ENCODE measurements around the gene SETBP1.

Gene SETBP1

DNA sequence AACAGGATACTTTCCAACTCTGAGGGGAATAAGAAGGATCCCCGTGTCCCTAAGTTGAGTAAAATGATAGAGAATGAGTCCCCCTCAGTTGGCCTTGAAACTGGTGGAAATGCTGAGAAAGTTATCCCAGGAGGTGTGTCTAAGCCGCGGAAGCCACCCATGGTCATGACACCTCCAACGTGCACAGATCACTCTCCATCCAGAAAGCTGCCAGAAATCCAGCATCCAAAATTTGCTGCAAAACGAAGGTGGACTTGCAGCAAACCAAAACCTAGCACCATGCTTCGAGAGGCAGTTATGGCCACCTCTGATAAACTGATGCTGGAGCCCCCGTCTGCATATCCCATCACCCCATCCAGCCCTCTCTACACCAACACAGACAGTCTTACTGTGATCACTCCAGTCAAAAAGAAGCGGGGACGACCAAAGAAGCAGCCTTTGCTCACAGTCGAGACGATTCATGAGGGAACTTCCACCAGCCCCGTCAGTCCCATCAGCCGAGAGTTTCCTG is 270.1 kb downstream of the SETBP1 start:
- DNase-seq, result no peak

DNA sequence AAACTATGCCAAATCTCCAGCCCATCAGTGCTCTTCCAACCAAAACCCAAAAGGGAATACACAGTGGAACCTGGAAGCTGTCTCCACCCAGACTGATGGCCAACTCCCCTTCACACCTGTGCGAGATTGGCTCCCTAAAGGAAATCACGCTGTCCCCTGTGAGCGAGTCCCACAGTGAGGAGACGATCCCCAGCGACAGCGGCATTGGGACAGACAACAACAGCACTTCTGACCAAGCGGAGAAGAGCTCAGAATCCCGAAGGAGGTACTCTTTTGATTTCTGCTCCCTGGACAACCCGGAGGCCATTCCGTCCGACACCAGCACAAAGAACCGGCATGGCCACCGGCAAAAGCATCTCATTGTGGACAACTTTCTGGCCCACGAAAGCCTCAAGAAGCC is 271.1 kb downstream of the SETBP1 start:
- no peak for DNase-seq

DNA sequence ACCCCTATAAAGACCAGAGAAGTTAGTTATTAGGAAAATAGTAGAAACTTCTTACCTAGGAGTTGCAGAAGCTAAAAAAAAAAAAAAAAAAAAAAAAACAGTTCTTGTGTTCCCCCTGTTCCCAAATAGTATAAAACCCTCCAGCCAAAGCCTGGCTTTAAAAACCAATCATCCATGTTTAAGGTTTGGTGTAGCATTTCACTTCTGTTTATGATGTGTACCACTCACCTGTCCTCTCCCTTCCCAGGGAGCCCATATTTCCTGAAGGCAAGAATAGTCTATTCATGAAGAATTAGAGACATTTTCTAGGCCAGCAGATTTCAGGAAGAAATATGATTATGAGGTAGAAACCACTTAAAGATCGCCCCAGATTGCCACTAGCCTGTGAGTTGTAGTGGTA is 273.6 kb downstream of the SETBP1 start:
- DNase-seq, result no peak

- DNase-seq, result no peak
Measured at GRCh38 chr18:44955825-44956224, 275.1 kb downstream of the SETBP1 start.

DNA sequence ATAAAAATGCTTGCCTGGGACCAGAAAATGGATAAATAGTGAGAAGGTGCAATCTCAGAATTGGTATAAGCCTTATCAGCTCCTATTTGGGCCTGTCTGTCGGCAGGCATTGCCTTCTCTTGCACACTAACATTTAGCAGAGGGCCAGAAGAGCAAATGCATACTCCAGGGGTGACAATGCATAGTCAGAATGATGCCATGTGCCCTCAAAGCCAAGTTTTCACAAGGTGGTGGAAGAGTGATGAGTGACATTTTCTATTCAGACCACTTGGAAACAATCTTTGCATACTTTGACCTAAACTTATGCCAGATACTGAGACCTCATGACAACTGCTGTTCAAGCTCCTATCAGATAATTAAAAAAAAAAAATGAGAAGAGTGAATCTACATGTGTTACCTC is 276.3 kb downstream of the SETBP1 start:
- DNase-seq, result no peak

DNA sequence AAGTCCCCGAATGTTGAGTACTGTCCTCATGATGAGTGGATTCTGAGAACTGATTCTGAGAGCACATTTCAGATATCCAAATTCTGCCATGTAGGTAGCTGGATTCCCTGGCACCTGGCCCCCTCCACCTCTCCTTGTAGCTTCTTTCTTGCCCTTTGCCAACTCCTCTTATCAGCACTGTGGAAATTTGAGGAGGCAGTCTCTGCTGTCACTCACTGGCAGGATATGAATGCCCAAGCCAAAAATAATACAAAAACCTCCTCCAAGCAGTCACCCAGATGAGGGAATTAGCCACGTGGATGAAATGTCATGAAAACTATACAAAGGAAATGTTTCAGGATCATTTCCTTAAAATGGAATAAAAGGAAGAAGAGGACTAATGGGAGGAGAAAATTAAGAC is 276.8 kb downstream of the SETBP1 start:
- DNase-seq, result no peak

GRCh38 chr18:44958040-44958439 is 277.4 kb downstream of the SETBP1 start:
- no peak for DNase-seq

- no peak for DNase-seq
Measured at GRCh38 chr18:44958455-44958854, 277.8 kb downstream of the SETBP1 start.

GRCh38 chr18:44959013-44959412 is 278.3 kb downstream of the SETBP1 start:
- no peak for DNase-seq

DNA sequence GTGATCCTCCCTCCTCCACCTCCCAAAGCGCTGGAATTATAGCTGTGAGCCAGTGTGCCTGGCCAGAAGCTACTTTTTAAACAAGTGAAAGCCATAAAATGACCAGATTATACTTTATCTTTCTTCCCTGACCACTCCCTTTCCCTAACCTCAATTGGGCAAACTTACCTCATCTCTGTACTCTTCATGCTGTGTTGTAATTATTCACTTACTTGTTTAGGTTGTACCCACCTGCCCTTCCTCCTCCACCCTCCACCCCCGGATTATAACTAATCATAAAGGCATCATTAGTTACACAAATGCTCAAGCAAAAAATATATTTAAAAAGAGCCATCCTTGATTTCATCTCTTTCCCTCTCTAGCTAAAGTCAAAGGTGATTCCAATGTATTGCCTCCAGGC is 279.9 kb downstream of the SETBP1 start:
- no peak for DNase-seq

- DNase-seq, result no peak
Measured at GRCh38 chr18:44961288-44961995, 280.8 kb downstream of the SETBP1 start.

DNA sequence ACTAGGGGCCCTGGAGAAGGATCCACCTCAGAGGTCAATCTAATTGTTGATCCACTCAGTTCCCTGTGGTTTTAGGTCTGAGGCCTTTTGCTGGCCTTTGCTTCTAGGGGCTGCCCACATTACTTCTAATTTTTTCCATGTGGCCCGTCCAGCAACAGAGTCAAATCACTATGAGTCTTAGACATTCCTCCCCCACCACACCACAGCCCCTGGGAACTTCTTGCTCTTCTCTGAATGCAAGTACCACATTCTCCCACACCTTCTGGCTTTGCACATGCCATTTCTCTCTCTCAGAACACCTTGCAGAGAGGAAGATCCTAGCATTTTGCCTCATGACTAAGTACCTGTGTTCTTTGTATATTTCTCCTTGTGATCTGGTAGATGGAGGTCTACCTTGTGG is 286.9 kb downstream of the SETBP1 start:
- no peak for DNase-seq

DNA sequence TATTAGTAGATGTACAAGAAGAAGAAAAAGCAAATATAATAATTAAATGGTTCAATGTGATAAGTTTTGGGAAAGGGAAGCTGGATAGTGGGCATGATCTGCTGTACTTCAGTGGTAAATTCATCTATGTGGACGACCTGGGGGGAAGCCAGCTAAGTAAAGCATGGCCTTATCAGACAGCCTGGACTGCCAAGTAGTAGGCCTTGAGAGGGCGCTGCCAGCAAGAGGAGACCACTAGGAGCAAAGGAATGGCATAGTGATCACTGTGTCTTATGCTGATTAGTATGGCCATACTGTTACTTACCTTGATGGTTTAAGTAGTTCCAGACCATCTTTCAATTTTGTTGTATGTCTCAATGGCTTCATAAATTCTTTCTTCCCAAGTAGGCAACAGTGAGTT is 287.6 kb downstream of the SETBP1 start:
- no peak for DNase-seq

GRCh38 chr18:44969214-44969795 is 288.6 kb downstream of the SETBP1 start:
- no peak for DNase-seq

- no peak for DNase-seq
Measured at GRCh38 chr18:44973282-44973681, 292.6 kb downstream of the SETBP1 start.

DNA sequence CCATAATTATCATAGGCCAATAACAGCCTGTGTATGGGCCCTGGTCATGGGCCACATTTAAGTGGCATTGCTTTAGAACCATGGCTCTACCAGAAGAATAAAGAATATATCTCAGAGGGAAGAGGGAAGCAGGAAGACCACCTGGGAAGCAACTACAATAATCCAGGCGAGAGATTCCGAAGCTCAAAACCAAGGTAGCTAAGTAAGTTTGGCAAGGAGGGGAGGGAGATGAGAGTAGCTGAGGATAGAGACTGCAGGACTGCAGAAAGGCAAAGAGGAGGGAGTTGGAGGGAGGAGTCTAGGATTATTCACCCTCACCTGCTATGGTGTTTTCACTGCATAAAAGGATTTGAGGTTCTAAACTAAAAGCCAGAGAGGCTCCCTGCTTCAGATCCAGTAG is 293.5 kb downstream of the SETBP1 start:
- no peak for DNase-seq

DNA sequence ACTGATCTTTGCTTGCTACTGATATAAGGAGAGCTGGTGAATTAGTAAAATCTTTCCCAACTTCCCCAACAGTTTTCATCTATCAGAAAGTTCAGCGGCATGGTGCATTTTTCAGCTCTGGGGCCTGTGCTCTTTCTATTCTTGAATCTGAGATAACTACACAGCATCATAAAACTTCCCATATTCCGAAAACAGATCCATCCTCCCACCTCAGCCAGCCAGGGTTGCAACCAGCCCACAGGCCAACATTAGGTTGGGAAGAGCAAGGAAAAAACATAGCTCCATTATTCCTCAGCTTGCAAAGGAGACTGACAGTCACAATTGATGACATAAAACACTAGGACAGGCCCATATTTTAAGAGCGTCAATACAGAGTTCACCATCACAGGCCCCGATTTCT is 297.2 kb downstream of the SETBP1 start:
- no peak for DNase-seq

DNA sequence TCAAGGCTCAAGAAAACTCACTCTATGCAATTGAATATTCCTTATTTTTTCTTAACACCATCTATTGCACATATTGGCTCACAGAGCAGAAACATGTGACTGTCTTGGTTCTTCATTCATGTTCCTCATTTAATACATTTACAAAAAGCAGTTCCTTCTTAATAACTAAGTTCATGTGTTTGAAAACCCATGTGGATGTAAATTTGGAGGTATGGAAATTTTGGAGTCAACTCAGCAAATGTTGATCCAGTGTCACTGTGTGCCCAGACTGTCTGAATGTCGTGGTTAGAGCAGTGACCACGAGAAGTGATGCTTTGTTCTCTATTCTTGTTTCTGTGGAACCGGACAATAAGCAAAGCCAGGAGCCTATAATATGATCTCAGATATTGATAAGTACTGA is 299.1 kb downstream of the SETBP1 start:
- no peak for DNase-seq

- DNase-seq, result no peak
Measured at GRCh38 chr18:44981121-44981520, 300.4 kb downstream of the SETBP1 start.

- DNase-seq, result no peak
Measured at GRCh38 chr18:44986933-44987332, 306.2 kb downstream of the SETBP1 start.

DNA sequence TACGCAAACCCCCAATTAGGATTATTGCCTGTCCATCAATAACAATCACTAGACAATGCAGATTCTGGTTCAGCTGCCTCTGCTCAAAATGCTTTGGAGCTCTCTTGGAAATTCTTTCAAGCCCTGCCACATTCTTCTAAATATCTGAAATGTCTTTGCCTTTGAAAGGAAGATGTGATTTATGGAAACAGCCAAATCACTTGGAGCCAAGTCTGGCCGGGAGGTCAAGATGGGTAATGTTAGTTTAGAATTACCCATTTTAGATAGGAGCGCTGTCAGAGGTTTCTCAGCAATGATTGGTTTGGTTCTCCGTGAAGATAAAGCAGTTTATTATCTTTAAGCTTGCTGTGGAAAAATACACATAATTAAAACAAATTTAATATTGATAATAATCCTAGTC is 306.7 kb downstream of the SETBP1 start:
- no peak for DNase-seq

DNA sequence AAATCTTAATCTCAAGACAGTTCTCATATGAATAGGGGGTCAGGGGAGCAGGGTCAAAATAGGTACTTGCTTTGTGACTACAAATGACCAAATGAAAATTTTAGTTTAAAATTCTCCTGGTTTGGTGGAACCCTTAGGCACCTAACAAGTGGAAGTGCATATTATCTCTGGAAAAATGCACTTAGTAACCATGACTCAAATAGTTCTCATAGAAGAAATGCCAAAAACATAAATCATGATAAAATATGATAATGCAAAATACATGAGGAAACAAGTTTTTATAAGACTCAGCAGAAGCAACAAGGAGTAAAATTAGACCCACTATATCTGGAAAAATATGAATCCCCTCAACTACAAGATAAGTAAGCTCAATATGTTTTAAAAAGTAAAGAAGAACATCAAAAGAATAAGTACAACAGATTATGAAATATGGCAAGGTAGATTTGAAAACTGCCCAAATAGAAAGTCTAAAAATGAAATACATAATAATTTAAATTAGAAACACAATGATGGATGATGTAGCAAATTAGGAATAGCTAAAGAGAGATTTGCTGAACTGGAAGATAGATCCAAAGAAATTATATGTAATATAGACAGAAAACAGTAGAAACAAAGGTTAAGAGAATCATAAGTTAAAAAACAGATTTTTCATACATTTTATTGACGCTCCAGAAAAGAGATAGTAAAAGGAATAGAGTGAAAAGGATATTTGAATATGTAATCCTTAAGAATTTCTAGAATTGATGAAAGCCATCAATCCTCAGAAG is 308.3 kb downstream of the SETBP1 start:
- no peak for DNase-seq

GRCh38 chr18:44996261-44996660 is 315.6 kb downstream of the SETBP1 start:
- DNase-seq, result no peak

GRCh38 chr18:44997174-44997573 is 316.5 kb downstream of the SETBP1 start:
- DNase-seq, result no peak

Data from NCI-H187 treated with DMSO at 0.1 percent for 48 hours (cell line).